MG63 (cell line): Measurements from ENCODE around the gene PRDM4. TPM values are rescaled to one million over a fixed set of nuclear protein-coding genes. Genes with fewer than 3 reads are reported as not detected.
A peak's percentile ranks its signal among the peaks of the same experiment; 100 is the strongest.
"Not testable (repeated sequence)": the region's sequence is repeated elsewhere in the genome, so short reads cannot be mapped to it uniquely, and the experiment has no call there.

ENCODE experiments used
- DNase-seq: peaks from one replicate; pipeline ENCODE4 v3.0.0-alpha.2; 2020
- H3K27me3 ChIP-seq: fragments of 250-450 bp; sonication (Bioruptor Pico); 2 replicates; pipeline ENCODE4 v1.5.1; 2020; ENCODE audit warnings: mild to moderate bottlenecking, moderate library complexity
- H3K36me3 ChIP-seq: fragments of 250-450 bp; sonication (Bioruptor Pico); 2 replicates; pipeline ENCODE4 v1.5.1; 2020; ENCODE audit warnings: mild to moderate bottlenecking, moderate library complexity
- H3K4me3 ChIP-seq: fragments of 250-450 bp; sonication (Bioruptor Pico); 2 replicates; pipeline ENCODE4 v1.5.1; 2020; ENCODE audit warnings: mild to moderate bottlenecking, moderate library complexity
- H3K9me3 ChIP-seq: fragments of 250-450 bp; sonication (Bioruptor Pico); 2 replicates; pipeline ENCODE4 v1.5.1; 2020; ENCODE audit warnings: mild to moderate bottlenecking, moderate library complexity
- total RNA-seq: library from RNA; depleted of rRNA; stranded (reverse); fragments of >200 nt; shearing (Covaris generic); gene quantifications from 2 replicates; pipeline ENCODE4 v1.2.3, GENCODE V29; 2014; ENCODE audit warnings: low replicate concordance; rRNA removed

Gene PRDM4
- total RNA-seq, 1 experiment from 2014 or later = 14.6 TPM

DNA sequence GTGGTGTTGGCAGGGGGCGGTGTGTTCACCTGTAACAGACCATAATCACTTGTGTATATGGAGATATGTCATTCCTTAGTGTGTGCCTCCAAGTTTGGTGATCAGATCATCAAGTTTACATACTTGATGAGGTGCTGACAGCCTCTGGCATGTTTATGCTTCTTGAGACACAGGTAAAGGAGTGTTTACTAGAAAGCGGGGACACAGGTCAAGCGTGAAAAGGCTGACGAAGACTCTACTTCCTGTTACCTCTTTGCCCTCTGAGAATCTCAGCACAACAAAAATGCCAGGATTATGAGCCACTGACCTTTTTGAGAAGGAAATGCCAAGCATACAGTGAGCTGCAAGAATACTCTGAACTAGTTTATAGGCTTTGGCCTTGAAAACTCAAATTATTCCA lies 29.6 kb downstream of the PRDM4 start:
- DNase-seq = no peak
- H3K27me3 ChIP-seq = no peaks in the 10 kb centered on the region
- no peak overlapping the region for H3K4me3 ChIP-seq
- H3K9me3 ChIP-seq = no peaks in the 10 kb centered on the region
- peaks cover 32% of the 10 kb centered on the region for H3K36me3 ChIP-seq

- Histone ChIP-seq H3K9me3 (no peaks in the 10 kb centered on the region), H3K27me3 (no peaks in the 10 kb centered on the region), H3K4me3 (no peak overlapping the region), H3K36me3 (peaks cover 30% of the 10 kb centered on the region)
- DNase-seq = no peak
These were observed 30.2 kb downstream of the PRDM4 start for GRCh38 chr12:107730618-107731341.

DNA sequence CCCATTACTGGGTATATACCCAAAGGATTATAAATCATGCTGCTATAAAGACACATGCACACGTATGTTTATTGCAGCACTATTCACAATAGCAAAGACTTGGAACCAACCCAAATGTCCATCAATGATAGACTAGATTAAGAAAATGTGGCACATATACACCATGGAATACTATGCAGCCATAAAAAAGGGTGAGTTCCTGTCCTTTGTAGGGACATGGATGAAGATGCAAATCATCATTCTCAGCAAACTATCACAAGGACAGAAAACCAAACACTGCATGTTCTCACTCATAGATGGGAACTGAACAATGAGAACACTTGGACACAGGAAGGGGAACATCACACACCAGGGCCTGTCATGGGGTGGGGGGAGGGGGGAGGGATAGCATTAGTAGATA lies 33.2 kb downstream of the PRDM4 start:
- DNase-seq, H3K27me3 ChIP-seq, H3K36me3 ChIP-seq: not testable (repeated sequence)

GRCh38 chr12:107727327-107727726 lies 33.6 kb downstream of the PRDM4 start:
- H3K9me3 ChIP-seq, H3K27me3 ChIP-seq: not testable (repeated sequence)

More for the DNA sequence above, 33.2 kb downstream of the PRDM4 start:
- H3K4me3 ChIP-seq, H3K9me3 ChIP-seq: not testable (repeated sequence)

GRCh38 chr12:107718606-107719005 lies 42.3 kb downstream of the PRDM4 start:
- H3K36me3 ChIP-seq = peaks cover 25% of the 10 kb centered on the region
- H3K27me3 ChIP-seq = no peaks in the 10 kb centered on the region
- H3K9me3 ChIP-seq = no peaks in the 10 kb centered on the region
- DNase-seq = no peak
- H3K4me3 ChIP-seq = no peak overlapping the region

More at GRCh38 chr12:107727327-107727726, 33.6 kb downstream of the PRDM4 start:
- not testable (repeated sequence) for H3K36me3 ChIP-seq, H3K4me3 ChIP-seq, DNase-seq

DNA sequence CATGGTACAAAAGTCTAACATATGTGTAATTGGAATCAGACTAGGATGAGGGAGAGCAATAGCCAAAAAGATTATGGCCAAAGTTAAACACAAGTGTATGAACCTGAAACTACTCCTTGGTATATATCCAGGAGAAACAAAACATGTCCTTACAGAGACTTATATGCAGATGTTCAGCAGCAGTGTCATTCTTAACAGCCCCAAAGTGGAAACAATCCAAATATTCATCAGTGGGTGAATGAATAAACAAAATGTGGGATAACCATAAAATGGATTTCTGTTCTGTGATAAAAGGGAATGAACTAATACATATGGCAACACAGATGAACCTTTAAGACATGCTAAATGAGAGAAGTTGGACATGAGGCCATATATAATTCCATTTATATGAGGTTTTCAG lies 45.2 kb downstream of the PRDM4 start:
- H3K36me3 ChIP-seq = peaks cover 54% of the 10 kb centered on the region
- no peaks in the 10 kb centered on the region for H3K27me3 ChIP-seq
- H3K4me3 ChIP-seq = no peak overlapping the region
- H3K9me3 ChIP-seq = no peaks in the 10 kb centered on the region
- DNase-seq = no peak

DNA sequence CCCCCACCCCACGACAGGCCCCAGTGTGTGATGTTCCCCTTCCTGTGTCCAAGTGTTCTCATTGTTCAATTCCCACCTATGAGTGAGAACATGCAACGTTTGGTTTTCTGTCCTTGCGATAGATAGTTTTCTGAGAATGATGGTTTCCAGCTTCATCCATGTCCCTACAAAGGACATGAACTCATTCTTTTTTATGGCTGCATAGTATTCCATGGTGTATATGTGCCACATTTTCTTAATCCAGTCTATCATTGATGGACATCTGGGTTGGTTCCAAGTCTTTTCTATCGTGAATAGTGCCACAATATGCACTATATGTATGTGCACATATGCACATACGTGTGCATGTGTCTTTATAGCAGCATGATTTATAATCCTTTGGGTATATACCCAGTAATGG lies 55.4 kb downstream of the PRDM4 start:
- not testable (repeated sequence) for DNase-seq, H3K4me3 ChIP-seq, H3K9me3 ChIP-seq, H3K27me3 ChIP-seq
- H3K36me3 ChIP-seq = peaks cover 87% of the 10 kb centered on the region

DNA sequence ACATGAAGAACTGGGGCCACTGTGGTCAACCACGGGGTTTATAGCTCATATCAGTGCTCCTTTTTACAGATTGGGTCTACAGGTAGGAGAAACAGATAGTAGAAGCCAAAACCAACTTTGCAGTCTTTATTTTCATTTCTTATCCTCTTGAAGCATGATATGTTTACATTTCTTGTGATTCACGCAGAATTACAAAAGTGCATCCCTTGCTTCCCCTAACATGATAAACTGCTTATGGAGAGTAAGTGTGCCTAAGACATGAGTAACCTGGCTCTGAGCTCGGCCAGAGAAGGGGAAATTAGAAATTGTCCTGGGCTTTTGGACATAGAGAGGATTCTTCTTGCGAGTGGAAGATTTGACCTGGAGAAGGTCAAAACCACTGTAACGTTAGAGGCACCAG lies 56.9 kb downstream of the PRDM4 start:
- Histone ChIP-seq H3K9me3 (no peaks in the 10 kb centered on the region), H3K36me3 (peaks cover 90% of the 10 kb centered on the region), H3K4me3 (no peak overlapping the region), H3K27me3 (no peaks in the 10 kb centered on the region)
- no peak for DNase-seq

DNA sequence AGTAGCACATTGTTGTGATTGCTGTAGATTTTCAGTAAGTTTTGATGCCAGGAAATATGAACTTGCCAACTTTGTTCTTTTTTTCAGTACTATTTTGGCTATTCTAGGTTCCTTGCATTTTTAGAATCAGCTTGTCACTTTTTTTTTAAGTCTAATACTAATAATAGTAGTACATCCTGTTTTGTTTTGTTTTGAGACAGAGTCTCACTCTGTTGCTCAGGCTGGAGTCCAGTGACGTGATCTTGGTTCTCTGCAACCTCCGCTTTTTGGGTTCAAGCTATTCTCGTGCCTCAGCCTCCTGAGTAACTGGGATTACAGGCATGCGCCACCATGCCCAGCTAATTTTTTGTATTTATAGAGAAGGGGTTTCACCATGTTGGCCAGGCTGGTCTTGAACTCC lies 58.8 kb downstream of the PRDM4 start:
- H3K27me3 ChIP-seq = no peaks in the 10 kb centered on the region
- H3K36me3 ChIP-seq = peaks cover 94% of the 10 kb centered on the region
- H3K9me3 ChIP-seq = no peaks in the 10 kb centered on the region
- H3K4me3 ChIP-seq = no peak overlapping the region
- DNase-seq = no peak

DNA sequence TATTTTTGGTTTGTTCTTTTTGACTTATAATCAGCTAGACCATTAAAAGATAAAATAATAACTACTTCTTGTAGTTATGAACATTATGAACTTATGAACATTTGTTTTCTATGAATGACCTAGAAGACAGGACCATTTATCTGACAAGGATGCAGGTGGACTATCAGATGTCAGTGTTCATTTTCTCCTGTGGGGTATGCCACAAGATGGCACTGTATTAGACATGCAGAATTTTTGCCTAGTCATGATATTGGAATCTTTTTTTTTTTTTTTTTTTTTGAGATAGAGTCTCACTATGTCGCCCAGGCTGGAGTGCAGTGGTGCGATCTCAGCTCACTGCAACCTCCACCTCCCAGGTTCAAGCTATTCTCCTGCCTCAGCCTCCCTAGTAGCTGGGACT lies 65.2 kb downstream of the PRDM4 start:
- not testable (repeated sequence) for H3K27me3 ChIP-seq, H3K9me3 ChIP-seq, DNase-seq, H3K4me3 ChIP-seq
- H3K36me3 ChIP-seq = peaks cover 92% of the 10 kb centered on the region

DNA sequence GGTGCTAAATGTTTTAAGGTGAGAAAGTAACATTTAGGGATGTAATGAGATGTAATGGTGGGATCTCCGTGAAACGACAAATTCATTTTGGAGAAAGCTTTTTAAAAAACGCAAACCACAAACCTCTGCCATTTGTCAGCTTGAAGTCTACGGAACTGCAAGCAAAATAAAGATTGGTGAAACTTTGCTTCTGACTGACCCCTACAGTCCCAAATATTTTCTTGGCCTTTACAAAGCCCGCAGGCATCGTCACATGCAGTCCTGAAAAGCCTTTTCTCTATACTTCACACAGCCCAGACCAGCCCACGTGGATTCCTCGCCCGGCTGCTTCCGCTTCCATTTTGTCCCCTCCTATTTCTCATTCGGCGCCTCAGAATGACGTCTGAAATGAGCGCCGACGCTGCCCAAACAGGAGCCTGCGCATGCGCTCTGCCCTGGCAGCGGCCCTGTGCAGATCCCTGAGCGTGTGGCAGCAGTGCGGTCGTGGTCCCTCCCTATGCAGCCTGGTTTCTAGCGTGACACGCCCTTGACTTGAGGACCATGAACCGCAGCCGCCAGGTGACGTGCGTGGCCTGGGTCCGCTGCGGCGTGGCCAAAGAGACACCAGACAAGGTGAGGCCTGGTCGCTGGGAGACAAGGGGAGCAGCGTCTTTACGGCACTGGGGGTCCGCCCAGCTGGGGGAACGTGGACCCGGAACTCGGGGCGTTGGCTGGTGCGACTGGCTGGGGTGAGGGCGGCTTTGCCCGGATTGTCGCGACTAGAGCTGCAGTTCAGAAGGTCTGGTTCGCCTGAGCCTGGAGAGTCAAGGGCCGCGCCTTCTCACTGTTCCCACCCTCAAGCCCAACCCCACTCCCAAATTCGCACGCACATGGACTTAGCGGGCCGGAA lies 75.3 kb downstream of the PRDM4 start, which contains the start of gene PWP1:
Gene PWP1, plus strand, starts transcription at position 440 of the 889 bp plus-strand sequence. Its CDS starts 101 bp downstream, at position 541.
- Histone ChIP-seq H3K27me3 (no peaks in the 10 kb centered on the region), H3K4me3 (peak within 1 kb of the TSS; percentile 96), H3K36me3 (peaks cover 34% of the 10 kb centered on the region), H3K9me3 (no peaks in the 10 kb centered on the region)
- peak; percentile 91 for DNase-seq

DNA sequence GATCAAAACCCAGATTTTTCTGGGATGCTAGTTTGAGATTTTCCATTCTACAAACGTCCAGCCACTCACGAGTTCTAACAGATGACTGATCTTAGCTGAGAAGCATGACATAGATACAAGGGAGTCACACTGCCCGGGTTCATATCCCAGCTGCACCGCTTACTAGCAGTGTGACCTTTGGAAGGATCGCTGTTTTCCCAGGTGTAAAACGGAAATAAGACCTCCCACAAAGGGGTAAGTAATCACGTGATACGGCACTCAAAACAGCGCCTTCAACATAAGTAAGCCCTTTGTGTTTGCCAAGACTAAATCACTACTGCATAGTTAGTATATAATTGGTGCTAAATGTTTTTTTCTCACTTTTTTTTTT lies 76.0 kb downstream of the PRDM4 start:
- no peak for DNase-seq
- H3K27me3 ChIP-seq = no peaks in the 10 kb centered on the region
- no peaks in the 10 kb centered on the region for H3K9me3 ChIP-seq
- peaks cover 29% of the 10 kb centered on the region for H3K36me3 ChIP-seq
- H3K4me3 ChIP-seq = peak overlapping the region; percentile 96

DNA sequence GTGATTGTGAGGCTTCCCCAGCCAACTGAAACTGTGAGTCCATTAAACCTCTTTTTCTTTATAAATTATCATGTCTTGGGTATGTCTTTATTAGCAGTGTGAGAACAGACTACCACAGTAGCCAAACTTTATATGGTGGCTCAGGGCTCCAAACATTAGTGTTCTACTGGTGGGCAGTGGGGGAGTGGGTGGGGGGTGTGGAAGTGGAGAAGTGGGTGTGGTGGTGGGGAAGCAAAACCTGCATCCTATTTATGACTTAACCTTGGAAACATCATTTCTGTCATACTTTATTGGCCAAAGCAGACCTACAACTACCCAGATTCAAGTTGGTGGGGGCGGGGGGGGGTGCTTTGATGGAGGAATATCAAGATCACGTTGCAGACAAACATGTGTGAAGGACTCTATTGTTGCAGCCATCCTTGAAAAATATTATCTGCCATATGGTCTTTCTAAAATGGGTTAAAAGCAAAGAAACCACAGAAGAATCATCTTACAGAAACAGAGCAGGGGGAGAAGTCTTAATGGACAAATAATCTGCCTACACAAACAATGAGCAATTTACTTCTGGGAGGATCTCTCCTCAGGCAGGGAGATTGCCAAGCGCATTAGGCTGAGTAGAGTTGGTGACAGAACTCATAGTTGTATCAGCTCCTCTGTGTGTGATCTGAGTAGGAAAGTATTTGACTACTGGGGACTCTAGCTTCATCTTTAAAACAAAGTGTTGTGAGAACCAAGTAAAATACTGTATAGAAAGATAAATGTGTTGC lies 76.7 kb downstream of the PRDM4 start:
- H3K36me3 ChIP-seq = peaks cover 21% of the 10 kb centered on the region
- peak overlapping the region; percentile 96 for H3K4me3 ChIP-seq
- H3K27me3 ChIP-seq = no peaks in the 10 kb centered on the region
- peak; percentile 24 for DNase-seq
- H3K9me3 ChIP-seq = no peaks in the 10 kb centered on the region

Other genes with a start within 250 kb of the PRDM4 start
- gene PWP1, start 75.3 kb downstream of the PRDM4 start, total RNA-seq = 29.2 and 47.3 TPM in 2 replicates
- gene ASCL4, start 13.6 kb upstream of the PRDM4 start, total RNA-seq = not detected in 2 replicates